GM23338 (cell line): ENCODE measurements around the gene RCL1. TPM values are rescaled to one million over a fixed set of nuclear protein-coding genes. Genes with fewer than 3 reads are reported as not detected.

Source experiments
- ATAC-seq: fragments of 200-7000 bp; cut with Tn5 transposase; 3 replicates; pipeline ENCODE4 v1.9.1; 2020
- DNase-seq: peaks from one replicate; pipeline ENCODE4 v3.0.0-alpha.2; 2015; ENCODE audit warnings: low spot score
- H2AFZ ChIP-seq: fragments of 200-600 bp; sonication (generic); 2 replicates; pipeline ENCODE4 v1.8.0; 2016; ENCODE audit warnings: antibody characterized with exemption, mild to moderate bottlenecking, moderate library complexity
- H3F3A ChIP-seq: fragments of 200-600 bp; sonication (generic); replicated peaks from 2 replicates; pipeline ENCODE4 v1.8.0; 2017; ENCODE audit warnings: antibody characterized with exemption, mixed run types, low read depth
- H3K27ac ChIP-seq: fragments of 200-600 bp; sonication (generic); 2 replicates; pipeline ENCODE4 v1.6.1; 2016; ENCODE audit warnings: low read depth
- H3K27me3 ChIP-seq: fragments of 200-600 bp; sonication (generic); 2 replicates; pipeline ENCODE4 v1.8.0; 2016; ENCODE audit warnings: mild to moderate bottlenecking, mixed run types, moderate library complexity; ENCODE audit not compliant: insufficient read depth
- H3K36me3 ChIP-seq: fragments of 200-600 bp; sonication (generic); 2 replicates; pipeline ENCODE4 v1.8.0; 2016; ENCODE audit warnings: mild to moderate bottlenecking; ENCODE audit not compliant: insufficient read depth
- H3K4me1 ChIP-seq: fragments of 200-600 bp; sonication (generic); 2 replicates; pipeline ENCODE4 v1.8.0; 2016; ENCODE audit warnings: mild to moderate bottlenecking, moderate library complexity; ENCODE audit not compliant: insufficient read depth
- H3K4me2 ChIP-seq: fragments of 200-600 bp; sonication (generic); 2 replicates; pipeline ENCODE4 v1.7.1; 2017; ENCODE audit warnings: mixed run types
- H3K4me3 ChIP-seq: fragments of 200-600 bp; sonication (generic); 2 replicates; pipeline ENCODE4 v1.6.1; 2016; ENCODE audit warnings: mixed run types
- H3K79me2 ChIP-seq: fragments of 200-600 bp; sonication (generic); replicated peaks from 2 replicates; pipeline ENCODE4 v1.8.0; 2017; ENCODE audit warnings: mild to moderate bottlenecking; ENCODE audit not compliant: insufficient read depth
- H3K9me2 ChIP-seq: fragments of 200-600 bp; sonication (generic); 2 replicates; pipeline ENCODE4 v1.8.0; 2017; ENCODE audit not compliant: insufficient read depth
- H4K20me1 ChIP-seq: fragments of 200-600 bp; sonication (generic); replicated peaks from 2 replicates; pipeline ENCODE4 v1.8.0; 2017; ENCODE audit warnings: mild to moderate bottlenecking; ENCODE audit not compliant: insufficient read depth
- H3K27ac Mint-ChIP-seq: 2 replicates; pipeline ENCODE4 v1.8.0; 2020; ENCODE audit warnings: inconsistent platforms, mild to moderate bottlenecking, moderate library complexity, mixed read lengths
- H3K27me3 Mint-ChIP-seq: 3 replicates; pipeline ENCODE4 v1.8.0; 2022; ENCODE audit warnings: low read depth, mild to moderate bottlenecking, moderate library complexity, mixed read lengths, inconsistent platforms; ENCODE audit not compliant: insufficient read depth, poor library complexity
- H3K36me3 Mint-ChIP-seq: 3 replicates; pipeline ENCODE4 v1.8.0; 2021; ENCODE audit warnings: low read depth, mild to moderate bottlenecking, inconsistent platforms, moderate library complexity, mixed read lengths
- H3K4me1 Mint-ChIP-seq: 3 replicates; pipeline ENCODE4 v1.8.0; 2020; ENCODE audit warnings: mild to moderate bottlenecking, inconsistent platforms, mixed read lengths
- H3K4me3 Mint-ChIP-seq: 3 replicates; pipeline ENCODE4 v1.8.0; 2021; ENCODE audit warnings: moderate library complexity, mild to moderate bottlenecking, inconsistent platforms, mixed read lengths
- H3K9me3 Mint-ChIP-seq: 3 replicates; pipeline ENCODE4 v1.8.0; 2020; ENCODE audit warnings: moderate library complexity, mild to moderate bottlenecking, inconsistent platforms, mixed read lengths
- CREB1 ChIP-seq: fragments of 250-450 bp; sonication (Bioruptor Pico); IDR thresholded peaks from 2 replicates; pipeline ENCODE4 v1.5.0; 2020; ENCODE audit warnings: low read depth, mild to moderate bottlenecking, moderate library complexity
- CTCF ChIP-seq, 2 experiments: fragments of 200-600 bp in 1 of 2; sonication (generic) in 1 of 2; conservative IDR thresholded peaks; 2 replicates each; pipeline versions ENCODE4 v1.5.1 to v1.6.1; 2016 to 2017; ENCODE audit warnings: antibody characterized with exemption in 2 of 2, low read depth in 2 of 2, mild to moderate bottlenecking in 2 of 2, moderate library complexity in 1 of 2
- EZH2 ChIP-seq: fragments of 200-600 bp; sonication (generic); IDR thresholded peaks from one replicate; pipeline ENCODE4 v1.8.0; 2017; ENCODE audit warnings: antibody characterized with exemption, mild to moderate bottlenecking, low read depth; ENCODE audit not compliant: unreplicated experiment
- EZH2phosphoT487 ChIP-seq: fragments of 200-600 bp; sonication (generic); IDR thresholded peaks from one replicate; pipeline ENCODE4 v1.8.1; 2018; ENCODE audit warnings: antibody characterized with exemption; ENCODE audit not compliant: unreplicated experiment
- JUNB ChIP-seq: IDR thresholded peaks from one replicate; pipeline ENCODE4 v1.6.1; 2016; ENCODE audit warnings: antibody characterized with exemption; ENCODE audit not compliant: unreplicated experiment
- NANOG ChIP-seq: IDR thresholded peaks from 2 replicates; pipeline ENCODE4 v1.6.1; 2016; ENCODE audit warnings: antibody characterized with exemption, borderline replicate concordance
- POLR2AphosphoS5 ChIP-seq: IDR thresholded peaks from 2 replicates; pipeline ENCODE4 v1.6.1; 2016; ENCODE audit warnings: antibody characterized with exemption, low read depth
- STAT1 ChIP-seq: IDR thresholded peaks from one replicate; pipeline ENCODE4 v1.6.1; 2016; ENCODE audit warnings: antibody characterized with exemption; ENCODE audit not compliant: unreplicated experiment
- ZNF114 ChIP-seq: fragments of 250-450 bp; sonication (Bioruptor Pico); IDR thresholded peaks from 2 replicates; pipeline ENCODE4 v1.5.0; 2020; ENCODE audit warnings: mild to moderate bottlenecking, moderate library complexity
- ZNF331 ChIP-seq: fragments of 250-450 bp; sonication (Bioruptor Pico); IDR thresholded peaks from 2 replicates; pipeline ENCODE4 v1.5.0; 2020; ENCODE audit warnings: low read depth, mild to moderate bottlenecking, moderate library complexity
- ZNF462 ChIP-seq: fragments of 250-450 bp; sonication (Bioruptor Pico); IDR thresholded peaks from 2 replicates; pipeline ENCODE4 v1.5.0; 2020; ENCODE audit warnings: mild to moderate bottlenecking, moderate library complexity
- polyA plus RNA-seq: library from polyadenylated mRNA; unstranded; fragments of >200 nt; fragmentation: Nextera tagmentation; extraction: Ambion mirVana; gene quantifications from 2 replicates; pipeline ENCODE4 v1.2.1, GENCODE V29; 2016
- total RNA-seq: library from RNA; depleted of rRNA; stranded (reverse); fragments of >200 nt; shearing (Covaris generic); gene quantifications from 2 replicates; pipeline ENCODE4 v1.2.3, GENCODE V29; 2014
- TF ChIP-seq, protein P1 (sequence below): IDR thresholded peaks from one replicate; pipeline ENCODE4 v1.6.1; 2018; ENCODE audit warnings: antibody characterized with exemption; ENCODE audit not compliant: unreplicated experiment
- TF ChIP-seq, protein P2 (sequence below): IDR thresholded peaks from 2 replicates; pipeline ENCODE4 v1.6.1; 2016; ENCODE audit warnings: antibody characterized with exemption

The RCL1 gene
- total and polyA plus RNA-seq, 2 experiments from 2014 or later, result 19.3 to 41.2 TPM

DNA sequence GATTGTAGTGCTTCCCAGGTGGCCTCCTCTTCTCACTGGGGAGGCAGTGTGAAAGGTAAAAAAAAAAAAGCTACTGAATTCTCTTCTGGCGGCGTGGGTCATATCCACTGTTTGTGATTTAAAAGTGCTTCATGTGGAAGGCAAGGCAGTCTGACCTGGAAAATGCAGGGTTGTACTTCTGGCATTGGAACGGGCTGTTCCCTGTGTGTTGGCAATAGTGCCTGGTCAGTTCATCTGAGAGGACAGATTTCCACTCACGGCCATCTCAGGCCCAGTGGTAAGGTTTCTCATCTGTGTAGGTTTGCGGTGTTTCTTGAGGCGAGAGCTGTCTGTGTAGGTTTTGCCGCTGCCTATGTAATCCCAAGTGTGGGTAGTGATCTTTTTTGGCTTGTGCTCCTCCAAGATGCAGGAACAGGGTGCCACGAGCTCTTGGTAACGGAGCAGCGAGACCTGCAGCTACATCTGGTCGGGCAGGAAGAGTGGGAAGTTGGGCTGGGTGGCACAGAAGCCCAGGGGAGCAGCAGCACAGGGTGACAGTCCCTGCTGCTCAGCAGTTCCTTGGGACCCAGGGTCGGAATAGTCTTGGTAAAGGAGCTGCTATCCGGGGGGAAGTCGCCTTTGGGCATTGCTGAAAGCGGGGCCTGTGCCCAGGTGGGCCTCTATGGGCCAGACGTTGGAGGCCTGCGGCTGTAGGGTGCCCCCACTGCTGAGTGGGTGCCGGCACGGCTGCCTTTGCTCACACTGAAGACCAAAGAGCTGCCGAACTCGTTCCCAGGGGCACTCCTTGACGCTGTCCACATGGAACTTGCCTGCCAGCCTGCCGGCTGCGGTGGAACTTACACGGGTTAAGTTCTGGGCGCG is 11.2 kb downstream of the RCL1 start:
- Mint-ChIP-seq H3K27ac (peak overlapping the region; percentile 18; the same call in 1 of the 2 replicates), H3K27me3 (no peaks in the 10 kb centered on the region), H3K4me1 (peaks cover 23% of the 10 kb centered on the region), H3K36me3 (peaks cover 18% of the 10 kb centered on the region), H3K9me3 (peaks cover 9% of the 10 kb centered on the region; the same call in 2 of the 3 replicates), H3K4me3 (no peak overlapping the region)
- TF ChIP-seq JUNB (no peak), STAT1 (no peak), ZNF331 (CRISPR knock-in tag) (no peak), CTCF (conservative IDR thresholded peaks at IDR 0.05; ENCODE audit: low read depth in 2 of 2) (no peak), EZH2 (no peak), NANOG (no peak), EZH2phosphoT487 (no peak), POLR2AphosphoS5 (no peak), ZNF114 (CRISPR knock-in tag) (no peak), ZNF462 (no peak), CREB1 (CRISPR knock-in tag) (no peak)
- TF ChIP-seq, protein P1, sequence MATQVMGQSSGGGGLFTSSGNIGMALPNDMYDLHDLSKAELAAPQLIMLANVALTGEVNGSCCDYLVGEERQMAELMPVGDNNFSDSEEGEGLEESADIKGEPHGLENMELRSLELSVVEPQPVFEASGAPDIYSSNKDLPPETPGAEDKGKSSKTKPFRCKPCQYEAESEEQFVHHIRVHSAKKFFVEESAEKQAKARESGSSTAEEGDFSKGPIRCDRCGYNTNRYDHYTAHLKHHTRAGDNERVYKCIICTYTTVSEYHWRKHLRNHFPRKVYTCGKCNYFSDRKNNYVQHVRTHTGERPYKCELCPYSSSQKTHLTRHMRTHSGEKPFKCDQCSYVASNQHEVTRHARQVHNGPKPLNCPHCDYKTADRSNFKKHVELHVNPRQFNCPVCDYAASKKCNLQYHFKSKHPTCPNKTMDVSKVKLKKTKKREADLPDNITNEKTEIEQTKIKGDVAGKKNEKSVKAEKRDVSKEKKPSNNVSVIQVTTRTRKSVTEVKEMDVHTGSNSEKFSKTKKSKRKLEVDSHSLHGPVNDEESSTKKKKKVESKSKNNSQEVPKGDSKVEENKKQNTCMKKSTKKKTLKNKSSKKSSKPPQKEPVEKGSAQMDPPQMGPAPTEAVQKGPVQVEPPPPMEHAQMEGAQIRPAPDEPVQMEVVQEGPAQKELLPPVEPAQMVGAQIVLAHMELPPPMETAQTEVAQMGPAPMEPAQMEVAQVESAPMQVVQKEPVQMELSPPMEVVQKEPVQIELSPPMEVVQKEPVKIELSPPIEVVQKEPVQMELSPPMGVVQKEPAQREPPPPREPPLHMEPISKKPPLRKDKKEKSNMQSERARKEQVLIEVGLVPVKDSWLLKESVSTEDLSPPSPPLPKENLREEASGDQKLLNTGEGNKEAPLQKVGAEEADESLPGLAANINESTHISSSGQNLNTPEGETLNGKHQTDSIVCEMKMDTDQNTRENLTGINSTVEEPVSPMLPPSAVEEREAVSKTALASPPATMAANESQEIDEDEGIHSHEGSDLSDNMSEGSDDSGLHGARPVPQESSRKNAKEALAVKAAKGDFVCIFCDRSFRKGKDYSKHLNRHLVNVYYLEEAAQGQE, result no peak
- TF ChIP-seq, protein P2, sequence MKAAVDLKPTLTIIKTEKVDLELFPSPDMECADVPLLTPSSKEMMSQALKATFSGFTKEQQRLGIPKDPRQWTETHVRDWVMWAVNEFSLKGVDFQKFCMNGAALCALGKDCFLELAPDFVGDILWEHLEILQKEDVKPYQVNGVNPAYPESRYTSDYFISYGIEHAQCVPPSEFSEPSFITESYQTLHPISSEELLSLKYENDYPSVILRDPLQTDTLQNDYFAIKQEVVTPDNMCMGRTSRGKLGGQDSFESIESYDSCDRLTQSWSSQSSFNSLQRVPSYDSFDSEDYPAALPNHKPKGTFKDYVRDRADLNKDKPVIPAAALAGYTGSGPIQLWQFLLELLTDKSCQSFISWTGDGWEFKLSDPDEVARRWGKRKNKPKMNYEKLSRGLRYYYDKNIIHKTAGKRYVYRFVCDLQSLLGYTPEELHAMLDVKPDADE, result no peak
- Histone ChIP-seq H3K9me2 (no peaks in the 10 kb centered on the region), H2AFZ (no peak overlapping the region), H4K20me1 (peaks cover 38% of the 10 kb centered on the region), H3K4me2 (no peak overlapping the region), H3F3A (no peaks in the 10 kb centered on the region), H3K27me3 (no peaks in the 10 kb centered on the region), H3K27ac (no peak overlapping the region), H3K4me3 (no peak overlapping the region), H3K79me2 (peaks cover 100% of the 10 kb centered on the region), H3K4me1 (peaks cover 14% of the 10 kb centered on the region; the same call in 1 of the 2 replicates), H3K36me3 (no peaks in the 10 kb centered on the region)
- ATAC-seq, result peak; percentile 34
- DNase-seq, result no peak
